HG03108 (cell line): ENCODE measurements around the gene THBS2.
"Not testable (repeated sequence)": the region's sequence is repeated elsewhere in the genome, so short reads cannot be mapped to it uniquely, and the experiment has no call there.

Source experiments
- ATAC-seq: cut with Tn5 transposase; IDR thresholded peaks from one replicate; pipeline ENCODE4 v1.9.1; 2021; ENCODE audit warnings: moderate library complexity; ENCODE audit not compliant: unreplicated experiment

THBS2 gene

DNA sequence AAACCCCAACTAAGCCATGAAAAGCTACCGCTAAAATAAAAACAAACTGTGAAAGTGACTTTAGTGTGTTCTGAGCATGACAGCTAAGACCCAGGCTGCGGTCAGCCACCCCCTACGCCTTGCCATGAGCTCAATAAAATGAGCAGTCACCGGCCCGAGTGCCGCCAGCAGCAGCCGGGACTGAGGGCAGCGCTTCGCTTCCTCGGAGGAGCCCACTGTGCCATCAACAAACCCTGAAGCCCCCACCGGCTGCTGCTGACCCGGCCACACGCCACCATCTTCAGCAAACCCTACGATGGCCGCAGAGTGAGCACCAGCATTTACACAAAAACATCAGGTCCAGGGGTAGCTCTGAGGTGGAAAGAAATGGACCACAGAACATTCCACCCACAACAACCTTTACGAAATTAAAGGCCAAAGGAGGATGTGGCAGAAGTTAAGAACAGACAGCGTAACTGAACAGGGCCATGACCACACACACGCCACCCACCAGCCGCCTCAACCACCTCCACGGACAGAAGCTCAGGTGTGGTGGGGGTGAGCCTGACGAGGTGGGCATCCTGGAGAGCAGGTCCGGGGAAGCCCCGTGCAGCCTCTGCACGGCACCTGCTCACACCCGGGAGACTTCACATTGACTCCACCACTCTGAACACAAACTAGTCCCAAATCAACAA lies 67.0 kb downstream of the THBS2 start:
- ATAC-seq, result no peak

DNA sequence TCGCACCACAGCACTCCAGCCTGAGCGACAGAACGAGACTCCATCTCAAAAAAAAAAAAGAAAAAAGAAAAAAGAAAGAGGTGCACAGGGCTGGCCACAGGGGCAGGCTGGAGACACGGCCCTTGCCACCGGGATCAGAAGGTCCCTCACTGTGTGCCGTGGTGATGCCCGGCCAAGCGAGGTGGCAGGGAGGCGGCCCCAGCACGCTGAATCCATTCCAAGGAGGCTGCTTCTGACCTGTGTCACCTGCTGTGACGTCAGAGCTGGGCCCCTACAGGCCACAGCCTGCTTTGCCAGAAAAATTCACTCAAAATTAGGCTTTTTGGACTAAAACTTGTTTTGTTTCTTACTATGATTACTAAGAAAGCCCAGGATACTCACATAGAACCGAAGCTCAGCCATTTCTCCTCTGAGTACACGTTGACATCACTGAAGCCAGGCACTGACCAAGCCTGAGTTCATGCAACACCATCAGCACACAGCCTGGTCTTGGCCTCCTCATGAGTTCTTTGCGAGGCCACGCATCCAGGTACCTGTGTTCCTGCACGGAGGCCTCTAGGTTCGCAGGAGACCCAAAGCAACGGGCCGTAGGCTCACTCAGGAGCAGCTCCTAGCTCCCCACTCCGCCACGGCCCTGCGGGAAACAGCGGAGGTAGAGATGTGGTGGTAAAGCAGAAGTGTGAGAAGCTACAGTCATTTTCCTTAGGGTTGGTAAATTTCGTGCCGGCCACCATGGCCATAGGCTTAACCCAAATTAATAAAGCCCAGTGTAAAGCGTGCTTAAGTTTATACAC lies 67.8 kb downstream of the THBS2 start:
- no peak for ATAC-seq

DNA sequence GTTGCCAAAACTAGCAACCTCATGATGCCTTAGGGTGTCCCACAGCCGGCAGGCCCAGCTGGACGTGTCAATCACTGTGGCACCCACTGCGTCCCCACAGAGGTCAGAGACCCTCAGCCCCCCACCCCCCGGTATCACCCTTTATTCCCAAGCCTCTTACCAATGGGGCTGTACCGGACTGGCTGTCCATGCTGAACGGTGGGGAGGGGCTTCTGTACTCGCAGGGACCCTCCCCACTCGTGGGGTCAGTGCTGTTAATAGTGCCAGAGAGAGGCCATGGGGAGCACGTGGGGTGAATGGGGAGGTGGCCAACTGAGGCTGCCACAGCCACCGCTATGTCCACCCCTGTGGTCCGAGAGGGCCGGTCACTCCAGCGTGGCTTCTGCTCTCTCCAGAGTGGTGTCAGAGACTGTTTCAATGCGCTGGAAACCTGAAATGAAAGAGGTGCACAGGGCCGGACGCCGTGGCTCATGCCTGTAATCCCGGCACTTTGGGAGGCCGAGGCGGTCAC lies 68.6 kb downstream of the THBS2 start:
- ATAC-seq, result no peak

DNA sequence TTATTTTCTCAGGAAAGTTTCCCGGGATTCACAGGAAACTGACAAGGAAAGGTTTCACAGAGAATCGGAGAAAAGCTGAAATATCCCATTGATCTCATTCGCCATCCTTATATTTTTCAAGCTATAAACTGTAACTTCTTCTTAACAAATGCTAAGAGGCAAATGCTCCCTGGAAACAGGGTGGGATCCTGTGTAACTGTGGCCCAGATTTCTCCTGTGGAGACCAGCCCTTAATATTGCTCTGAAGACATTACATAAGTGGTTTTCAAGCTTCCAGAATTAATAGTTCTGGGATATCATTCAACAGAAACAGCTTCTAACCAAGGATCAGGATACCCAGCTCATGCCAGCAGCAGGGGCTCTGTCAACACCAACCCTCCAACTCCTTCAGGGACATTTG lies 69.2 kb downstream of the THBS2 start:
- no peak for ATAC-seq

DNA sequence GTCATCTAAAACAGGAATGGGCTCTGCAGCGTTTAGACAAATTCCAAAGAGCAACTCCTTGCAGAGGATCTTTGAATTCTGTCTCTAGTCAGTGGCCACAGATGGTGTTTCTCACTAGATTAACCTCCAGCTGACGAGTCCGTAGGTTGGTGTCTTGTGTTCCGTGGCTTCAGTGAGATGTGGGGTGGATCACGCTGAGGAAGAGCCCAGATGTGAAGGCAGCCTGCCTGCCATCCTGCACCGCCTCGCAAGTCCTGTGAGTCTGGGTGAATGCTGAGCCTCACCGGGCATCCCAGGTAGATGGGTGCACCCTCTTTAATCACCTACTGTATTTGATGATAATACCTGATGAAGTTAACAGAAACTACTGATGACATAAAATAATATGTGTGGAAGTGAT lies 70.4 kb downstream of the THBS2 start:
- no peak for ATAC-seq

DNA sequence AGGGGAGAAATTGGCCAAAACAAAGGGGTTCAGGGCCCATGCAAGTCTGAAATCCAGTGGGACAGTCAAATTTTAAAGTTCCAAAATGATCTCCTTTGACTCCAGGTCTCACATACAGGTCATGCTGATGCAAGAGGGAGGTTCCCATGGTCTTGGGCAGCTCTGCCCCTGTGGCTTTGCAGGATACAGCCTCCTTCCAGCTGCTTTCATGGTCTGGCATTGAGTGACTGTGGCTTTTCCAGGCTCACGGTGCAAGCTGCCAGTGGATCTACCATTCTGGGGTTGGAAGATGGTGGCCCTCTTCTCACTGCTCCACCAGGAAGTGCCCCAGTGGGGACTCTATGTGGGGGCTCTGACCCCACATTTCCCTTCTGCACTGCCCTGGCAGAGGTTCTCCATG lies 73.8 kb downstream of the THBS2 start:
- not testable (repeated sequence) for ATAC-seq

DNA sequence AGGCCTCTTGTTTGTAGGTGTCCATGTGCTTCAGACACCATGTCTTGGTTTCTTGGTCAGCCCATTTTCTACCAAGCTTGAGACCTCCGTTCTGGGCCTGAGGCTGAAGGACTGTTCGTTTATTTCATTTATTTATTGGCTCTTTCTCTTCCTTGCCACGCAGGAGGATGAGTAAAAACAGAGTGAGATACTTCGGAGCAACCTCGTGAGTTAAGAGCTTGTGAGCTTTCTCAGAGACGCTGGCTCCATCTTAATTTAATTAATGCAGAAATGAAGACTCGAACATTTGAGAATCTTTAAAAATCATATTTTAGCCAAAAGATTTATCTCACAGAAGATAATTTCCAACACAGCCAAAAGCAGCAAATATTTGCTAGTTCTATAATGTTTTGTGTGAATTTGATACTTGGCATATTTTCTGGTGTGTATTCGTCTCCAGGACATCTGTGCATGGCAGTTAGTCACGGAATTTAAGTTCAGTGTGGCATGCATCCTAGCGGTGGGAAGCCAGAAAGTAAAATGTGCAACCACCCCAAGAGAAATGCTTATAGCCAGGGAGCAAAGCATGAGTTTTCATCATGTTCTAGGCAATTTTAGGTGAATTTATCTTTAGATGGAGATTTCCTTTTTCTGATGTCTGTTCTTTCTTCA lies 76.0 kb downstream of the THBS2 start:
- ATAC-seq, result no peak

DNA sequence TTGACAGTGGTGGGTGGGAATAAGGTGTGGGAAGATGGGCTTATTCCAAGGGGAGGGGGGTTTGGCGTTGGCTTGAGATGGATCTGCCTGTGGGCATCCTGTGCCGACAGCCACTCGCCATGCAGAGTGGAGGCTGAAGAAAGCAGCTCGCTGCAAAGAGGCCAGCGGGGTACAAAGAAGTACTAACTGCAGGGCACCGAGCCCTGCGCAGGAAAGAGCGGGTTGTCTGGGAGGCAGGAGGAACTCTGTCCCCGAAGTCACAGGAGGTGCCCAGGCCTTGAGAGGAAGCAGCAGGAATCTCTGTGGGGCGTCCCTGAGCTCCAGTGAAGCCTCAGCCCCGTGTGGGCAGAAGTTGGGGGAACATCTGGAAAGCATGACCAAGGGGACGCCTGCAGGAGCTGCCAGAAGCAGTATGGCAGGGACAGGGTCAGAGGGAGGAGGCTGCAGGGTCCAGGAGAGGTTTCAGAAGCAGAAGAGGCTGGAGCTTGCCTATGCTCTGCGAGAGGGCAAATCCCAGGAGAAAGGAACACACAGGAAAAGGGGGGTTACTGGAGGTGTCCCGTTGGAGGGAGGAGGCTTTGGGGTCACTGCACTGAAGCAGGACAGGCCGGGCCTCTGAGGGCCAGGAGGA lies 77.2 kb downstream of the THBS2 start:
- no peak for ATAC-seq

DNA sequence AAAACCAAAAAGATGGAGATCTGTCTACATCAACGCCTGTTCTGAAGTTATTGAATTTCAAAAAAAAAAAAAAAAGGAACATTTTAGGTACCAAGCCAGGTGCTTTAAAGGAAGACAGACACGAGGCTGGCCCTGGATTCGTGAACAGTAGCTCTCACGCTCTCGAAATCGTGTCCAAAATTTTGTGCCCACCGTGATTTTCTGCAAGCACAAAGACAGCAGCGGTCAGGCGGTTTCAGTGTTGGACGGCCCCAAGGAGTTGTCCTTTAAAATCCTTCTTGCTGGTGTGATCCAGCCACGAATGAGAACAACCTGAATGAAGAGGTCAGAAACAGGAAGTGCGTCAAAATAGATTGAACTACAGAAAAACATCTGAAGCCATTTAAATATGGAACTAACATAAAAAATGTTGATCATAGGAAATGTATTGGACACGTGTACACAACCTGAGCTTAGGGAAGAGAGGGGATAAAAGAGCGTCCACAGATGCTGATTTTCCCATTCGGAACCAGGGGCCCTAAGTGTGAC lies 78.2 kb downstream of the THBS2 start:
- no peak for ATAC-seq

DNA sequence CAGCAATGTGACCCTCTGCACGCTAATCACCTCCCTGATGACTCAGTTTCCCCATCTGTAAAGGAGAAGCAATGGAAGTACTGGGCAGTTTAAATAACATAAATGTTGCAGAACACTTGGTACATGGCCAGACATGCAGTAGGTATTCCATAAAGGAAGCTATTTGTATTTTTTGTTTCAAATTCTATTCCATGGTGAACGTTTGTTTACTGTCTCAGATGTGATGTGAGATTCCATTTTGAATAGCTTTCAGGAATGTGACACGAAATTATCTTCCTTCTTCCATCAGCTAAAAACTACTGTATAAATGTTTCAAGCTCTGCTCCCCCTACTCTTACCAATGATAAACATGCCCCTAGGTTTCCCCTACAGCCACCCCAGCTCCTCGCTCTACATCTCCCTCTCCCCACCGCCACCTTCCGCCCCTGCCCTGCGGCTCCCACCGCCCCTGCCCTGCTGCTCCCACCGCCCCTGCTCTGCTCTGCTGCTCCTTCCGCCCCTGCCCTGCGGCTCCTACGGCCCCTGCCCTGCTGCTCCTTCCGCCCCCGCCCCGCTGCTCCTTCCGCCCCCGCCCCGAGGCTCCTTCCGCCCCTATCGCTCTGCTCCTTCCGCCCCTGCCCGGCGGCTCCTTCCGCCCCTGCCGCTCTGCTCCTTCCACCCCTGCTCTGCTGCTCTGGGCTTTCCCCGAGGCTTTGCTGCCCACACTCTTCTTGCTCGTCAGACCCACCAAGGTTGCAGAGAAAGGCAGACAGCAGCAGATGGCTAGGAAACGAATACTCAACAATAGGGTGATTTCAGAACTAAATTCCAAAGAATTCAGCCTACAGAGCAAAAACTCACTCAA lies 78.9 kb downstream of the THBS2 start:
- ATAC-seq, result no peak

DNA sequence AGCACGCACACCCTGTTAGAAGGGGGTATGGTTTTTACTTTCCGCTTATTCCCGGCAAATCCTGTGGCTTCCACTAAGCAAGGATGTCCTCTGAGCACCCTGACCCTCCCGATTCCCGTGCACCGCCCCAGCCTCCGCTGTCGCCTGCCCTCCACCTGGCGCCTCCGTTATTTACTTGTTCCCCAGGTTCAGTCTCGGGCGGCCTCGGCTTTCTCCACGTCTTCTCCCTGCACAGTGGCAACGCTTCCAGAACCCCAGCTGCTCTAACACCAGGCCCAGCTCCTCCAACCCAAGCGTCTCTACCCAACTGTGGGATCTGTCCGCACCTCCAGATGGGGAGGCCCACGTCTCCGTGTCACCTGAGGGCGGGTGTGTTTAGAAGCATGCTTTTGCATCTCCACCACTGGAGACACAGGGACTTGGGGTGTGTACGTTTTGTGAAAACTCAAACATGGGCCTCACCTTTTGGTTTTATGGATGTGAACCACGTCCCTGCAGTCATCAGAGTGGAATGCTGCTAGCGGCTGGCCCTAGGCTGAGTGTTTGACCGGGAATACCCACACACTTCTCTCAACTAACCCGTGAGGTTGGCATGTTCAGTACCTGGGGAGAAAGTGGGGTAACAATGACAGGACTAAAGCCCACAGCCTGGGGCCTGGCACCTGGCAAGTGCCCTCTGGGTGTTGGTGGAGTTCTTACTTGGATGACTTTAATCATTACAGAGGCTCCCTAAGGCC lies 79.9 kb downstream of the THBS2 start:
- no peak for ATAC-seq

DNA sequence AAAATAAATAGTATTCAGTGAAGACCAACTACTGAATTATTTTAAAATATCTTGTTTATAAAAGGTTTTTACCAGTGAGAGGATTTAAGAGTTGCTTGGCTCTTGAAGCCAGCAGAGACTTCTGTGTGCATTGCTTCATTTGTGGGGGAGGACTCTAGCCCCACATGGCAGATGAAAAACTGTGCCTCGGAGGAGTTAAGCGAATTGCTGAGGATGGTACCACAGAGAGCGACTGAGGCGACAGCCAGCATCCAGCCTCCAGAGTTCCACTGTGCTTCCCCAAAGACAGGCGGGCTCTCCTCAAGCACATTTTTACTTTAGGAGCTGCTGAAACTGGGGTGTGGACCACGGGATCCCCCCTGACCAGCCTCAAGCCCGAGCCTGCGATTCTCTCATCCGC lies 80.7 kb downstream of the THBS2 start:
- no peak for ATAC-seq

DNA sequence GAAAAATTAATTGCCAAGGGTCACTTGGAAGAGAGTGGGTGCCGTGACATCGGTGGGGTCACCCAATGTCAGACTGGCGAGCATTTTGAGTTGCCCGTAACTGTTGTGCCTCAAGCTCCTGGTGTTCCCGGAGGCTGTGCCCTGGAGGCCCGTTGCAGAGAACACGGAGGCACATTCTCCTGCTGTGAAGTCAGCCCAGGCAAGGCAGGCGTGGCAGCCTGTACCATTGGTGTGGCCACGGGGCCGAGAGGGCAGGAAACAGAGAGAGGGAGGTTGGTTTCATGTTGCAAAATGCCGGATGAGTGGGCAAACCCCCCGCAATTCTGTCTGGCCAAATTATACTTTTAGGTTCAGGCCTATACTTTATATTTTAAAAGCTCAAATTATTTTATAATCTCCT lies 81.2 kb downstream of the THBS2 start:
- no peak for ATAC-seq

DNA sequence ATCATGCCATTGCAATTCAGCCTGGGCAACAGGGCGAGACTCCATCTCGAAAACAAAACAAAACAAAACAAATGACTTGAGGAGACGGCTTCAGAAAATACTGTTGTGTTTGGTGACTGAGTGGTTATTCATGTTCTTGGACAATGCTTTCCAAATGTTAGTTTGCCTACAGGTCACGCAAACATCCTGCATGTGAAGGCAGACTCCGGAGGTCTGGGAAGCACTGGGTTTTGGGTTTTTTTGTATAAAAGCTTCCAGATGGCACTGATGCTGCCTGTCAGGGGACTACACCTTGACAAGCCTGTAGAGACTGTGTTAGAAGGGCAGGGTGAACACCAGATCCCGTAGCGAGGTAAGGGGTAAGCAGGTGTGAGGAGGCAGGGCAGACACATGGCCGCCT lies 81.7 kb downstream of the THBS2 start:
- ATAC-seq, result no peak

DNA sequence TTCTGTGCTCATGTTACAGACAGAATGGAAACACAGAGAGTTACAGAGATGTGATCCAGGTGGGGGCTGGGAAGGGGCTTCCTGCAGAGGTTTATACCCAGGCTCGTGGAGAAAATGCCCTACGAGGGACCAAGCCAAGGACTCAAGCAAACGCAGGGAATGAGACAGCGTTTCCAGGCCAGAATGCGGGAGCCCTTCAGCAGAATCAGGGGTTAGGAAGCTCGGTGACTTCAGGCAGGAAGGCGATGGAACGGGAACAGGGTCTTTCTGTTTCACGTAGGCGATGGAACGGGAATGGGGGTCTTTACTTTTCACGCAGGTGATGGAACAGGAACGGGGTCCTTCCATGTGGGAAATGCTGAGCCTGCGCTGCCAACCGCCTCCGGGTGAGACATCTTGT lies 82.6 kb downstream of the THBS2 start:
- no peak for ATAC-seq

DNA sequence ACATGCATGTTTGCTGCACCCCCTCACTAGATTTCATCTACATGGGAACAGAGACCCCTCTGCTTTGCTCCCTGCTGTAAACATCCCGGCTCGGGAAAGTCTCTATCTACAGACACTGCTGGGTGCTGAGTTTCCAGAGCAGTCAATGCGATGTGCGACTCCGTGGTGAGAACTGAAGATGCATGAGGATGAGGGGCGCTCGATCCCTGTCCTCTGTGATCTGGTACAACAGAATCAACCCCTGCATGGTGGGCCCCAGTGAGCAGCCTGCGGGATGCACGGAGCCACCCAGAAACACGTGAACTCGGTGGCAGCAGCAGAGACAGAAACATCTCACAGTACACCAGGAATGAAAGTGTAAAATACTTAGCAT lies 83.1 kb downstream of the THBS2 start:
- ATAC-seq, result no peak

DNA sequence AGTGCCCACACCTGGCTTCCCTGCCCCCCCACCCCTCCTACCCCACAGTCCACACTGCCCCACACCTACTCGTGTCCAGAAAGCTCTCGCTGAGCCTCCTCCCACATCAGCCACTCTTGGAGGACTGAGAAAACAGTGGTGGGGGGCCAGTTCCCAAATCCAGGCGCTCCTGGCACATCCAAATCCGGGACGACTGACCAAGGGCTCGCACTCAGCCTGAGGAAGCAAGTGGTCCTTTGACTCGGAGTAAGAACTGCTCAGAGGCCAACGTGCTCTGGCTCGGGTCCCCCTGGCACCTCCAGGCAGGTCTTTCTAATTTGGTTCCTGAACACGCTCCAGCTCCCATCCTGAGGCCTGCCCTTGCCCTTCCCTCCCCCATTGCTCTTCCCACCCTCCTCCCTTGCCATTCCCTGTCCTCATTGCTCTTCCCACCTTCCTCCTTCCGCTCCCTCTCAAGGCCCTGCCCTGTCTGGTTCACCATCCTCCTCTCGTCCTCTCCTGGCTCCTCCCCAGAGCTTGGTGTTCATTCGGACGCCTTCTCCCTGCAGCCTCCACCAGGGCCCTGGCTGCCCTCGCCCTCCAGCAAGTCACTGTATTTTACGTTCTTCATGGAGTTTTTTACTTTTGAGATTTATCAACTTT lies 83.6 kb downstream of the THBS2 start:
- ATAC-seq, result no peak

DNA sequence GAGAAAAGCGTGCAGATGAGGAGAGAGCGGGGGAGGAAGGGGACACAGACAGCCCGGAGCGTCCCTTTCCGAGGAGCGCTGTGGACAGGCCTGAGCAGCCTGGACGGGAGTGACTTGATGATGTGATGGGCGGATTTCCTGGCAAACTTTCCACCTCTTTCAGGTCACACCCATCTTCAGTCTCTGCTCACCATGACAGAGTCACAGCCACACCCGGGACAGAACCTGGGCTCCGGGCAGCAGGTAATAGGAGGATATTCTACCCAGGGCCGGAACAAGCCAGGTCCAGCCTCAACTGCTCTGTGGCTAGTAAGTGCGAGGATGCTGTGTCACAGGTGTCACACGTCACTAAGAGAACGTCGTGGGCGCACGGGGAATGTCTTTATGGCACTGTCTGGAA lies 84.3 kb downstream of the THBS2 start:
- no peak for ATAC-seq

DNA sequence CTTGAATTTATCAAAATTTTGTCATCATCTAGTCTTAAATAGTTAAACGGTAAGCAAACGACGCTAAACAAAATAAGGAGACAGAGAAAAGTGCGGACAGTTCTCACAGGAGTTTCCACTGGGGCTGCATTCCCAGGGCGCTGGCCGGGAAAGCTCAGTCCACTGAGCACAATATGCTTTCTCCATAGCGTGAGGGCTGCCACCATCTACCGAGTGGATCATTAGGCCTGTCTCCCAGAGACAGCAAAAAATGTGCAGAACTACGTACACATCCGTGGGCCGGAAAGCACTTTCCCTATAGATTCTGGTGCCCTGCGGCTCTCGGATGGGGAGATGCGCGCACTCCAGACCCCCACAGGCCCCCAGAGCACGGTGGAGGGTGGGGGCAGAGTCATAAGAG lies 84.9 kb downstream of the THBS2 start:
- ATAC-seq, result no peak
